Measurements from ENCODE around the gene MAFB.

GRCh38 chr20:40636486-40636885 is 52.5 kb downstream of the MAFB start:
- TF ChIP-seq ZNF341 (tag by site-specific recombination; IDR thresholded peaks at IDR 0.05; ENCODE audit: low read depth): no peak
- no peak for TF ChIP-seq CTCF (tag by site-specific recombination; IDR thresholded peaks at IDR 0.05)
- TF ChIP-seq ZNF133 (tag by site-specific recombination; IDR thresholded peaks at IDR 0.05): no peak
- no peak for TF ChIP-seq ZNF660 (tag by site-specific recombination; IDR thresholded peaks at IDR 0.05)
- TF ChIP-seq ZNF214 (tag by site-specific recombination; IDR thresholded peaks at IDR 0.05; ENCODE audit: borderline replicate concordance): no peak
- no peak for TF ChIP-seq ZNF18 (tag by site-specific recombination; IDR thresholded peaks at IDR 0.05)
- TF ChIP-seq SP2 (tag by site-specific recombination; IDR thresholded peaks at IDR 0.05): no peak
- TF ChIP-seq PBX3 (CRISPR knock-in tag; IDR thresholded peaks at IDR 0.05): no peak
- TF ChIP-seq ZNF701 (tag by site-specific recombination; IDR thresholded peaks at IDR 0.05): no peak
- no peak for TF ChIP-seq ZNF146 (tag by site-specific recombination; IDR thresholded peaks at IDR 0.05)
- TF ChIP-seq ZNF521 (tag by site-specific recombination; IDR thresholded peaks at IDR 0.05): no peak

Data from HEK293 (cell line).